Activated B cell treated with CpG ODN at 0.5 μM for 24 hours (primary cell): ENCODE results near the gene CES1. TPM values are rescaled to one million over a fixed set of nuclear protein-coding genes. Genes with fewer than 3 reads are reported as not detected.
"Not testable (repeated sequence)": the region's sequence is repeated elsewhere in the genome, so short reads cannot be mapped to it uniquely, and the experiment has no call there.

Source experiments
- ATAC-seq: fragments of 200-7000 bp; cut with Tn5 transposase; one replicate; pipeline ENCODE4 v1.10.0; 2021; ENCODE audit warnings: low read depth, mild to moderate bottlenecking, moderate library complexity
- CTCF ChIA-PET: fragments of 350-600 bp; sonication (Branson Sonifier 250); formaldehyde crosslinking; loops from one replicate; lab custom pipeline; 2021; ENCODE audit warnings: antibody characterized with exemption; lab: Charles Lee
- POLR2A ChIA-PET: fragments of 350-600 bp; sonication (Branson Sonifier 250); formaldehyde crosslinking; loops from one replicate; lab custom pipeline; 2021; ENCODE audit warnings: antibody characterized with exemption; lab: Charles Lee
- DNase-seq: peaks from one replicate; pipeline ENCODE4 v3.0.0; 2022
- H3K27ac Mint-ChIP-seq: one replicate; pipeline ENCODE4 v1.8.0; 2020; ENCODE audit warnings: mixed read lengths
- H3K27me3 Mint-ChIP-seq: one replicate; pipeline ENCODE4 v1.8.0; 2021; ENCODE audit warnings: mixed read lengths
- H3K36me3 Mint-ChIP-seq: one replicate; pipeline ENCODE4 v1.8.0; 2021; ENCODE audit warnings: low read depth, mixed read lengths
- H3K4me1 Mint-ChIP-seq: one replicate; pipeline ENCODE4 v1.8.0; 2021; ENCODE audit warnings: mixed read lengths
- H3K4me3 Mint-ChIP-seq: one replicate; pipeline ENCODE4 v1.8.0; 2020; ENCODE audit warnings: mild to moderate bottlenecking, mixed read lengths
- H3K9me3 Mint-ChIP-seq: one replicate; pipeline ENCODE4 v1.8.0; 2020; ENCODE audit warnings: mixed read lengths
- intact Hi-C: fragments of 100-400 bp; cut with micrococcal nuclease; formaldehyde crosslinking; loops from one replicate; pipeline ENCODE4 v1.15.1; 2024
- total RNA-seq: library from RNA; stranded (reverse); gene quantifications from 2 replicates; pipeline ENCODE4 v1.2.3, GENCODE V29; 2022
- TF ChIP-seq, protein P1 (sequence below): fragments of 200-600 bp; IDR thresholded peaks from one replicate; pipeline ENCODE4 v1.8.0; 2022; ENCODE audit warnings: antibody characterized with exemption, mild to moderate bottlenecking

CES1 gene
- total RNA-seq, 1 donor from 2014 or later: not detected

- TF ChIP-seq, protein P1, sequence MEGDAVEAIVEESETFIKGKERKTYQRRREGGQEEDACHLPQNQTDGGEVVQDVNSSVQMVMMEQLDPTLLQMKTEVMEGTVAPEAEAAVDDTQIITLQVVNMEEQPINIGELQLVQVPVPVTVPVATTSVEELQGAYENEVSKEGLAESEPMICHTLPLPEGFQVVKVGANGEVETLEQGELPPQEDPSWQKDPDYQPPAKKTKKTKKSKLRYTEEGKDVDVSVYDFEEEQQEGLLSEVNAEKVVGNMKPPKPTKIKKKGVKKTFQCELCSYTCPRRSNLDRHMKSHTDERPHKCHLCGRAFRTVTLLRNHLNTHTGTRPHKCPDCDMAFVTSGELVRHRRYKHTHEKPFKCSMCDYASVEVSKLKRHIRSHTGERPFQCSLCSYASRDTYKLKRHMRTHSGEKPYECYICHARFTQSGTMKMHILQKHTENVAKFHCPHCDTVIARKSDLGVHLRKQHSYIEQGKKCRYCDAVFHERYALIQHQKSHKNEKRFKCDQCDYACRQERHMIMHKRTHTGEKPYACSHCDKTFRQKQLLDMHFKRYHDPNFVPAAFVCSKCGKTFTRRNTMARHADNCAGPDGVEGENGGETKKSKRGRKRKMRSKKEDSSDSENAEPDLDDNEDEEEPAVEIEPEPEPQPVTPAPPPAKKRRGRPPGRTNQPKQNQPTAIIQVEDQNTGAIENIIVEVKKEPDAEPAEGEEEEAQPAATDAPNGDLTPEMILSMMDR: no peak
- ChIA-PET CTCF (interaction anchor here (1.3 kb wide), 1 partner anchor 8 kb away, joined by 3 read pairs; no protein-coding TSS in a partner anchor), POLR2A (no interaction called here)
- H3K4me3 Mint-ChIP-seq: no peak overlapping the region
- intact Hi-C loops: no loop called here
- no peak for DNase-seq
- peaks cover 2% of the 10 kb centered on the region for H3K4me1 Mint-ChIP-seq
- ATAC-seq: no peak
- H3K27me3 Mint-ChIP-seq: peaks cover 3% of the 10 kb centered on the region
- no peaks in the 10 kb centered on the region for H3K36me3 Mint-ChIP-seq
- H3K27ac Mint-ChIP-seq: no peak overlapping the region
- no peaks in the 10 kb centered on the region for H3K9me3 Mint-ChIP-seq
Measured at GRCh38 chr16:55834049-55834448, 1.2 kb upstream of the CES1 start.

- TF ChIP-seq, protein P1: no peak
- POLR2A ChIA-PET: no interaction called here
- ATAC-seq: no peak
- no peaks in the 10 kb centered on the region for H3K9me3 Mint-ChIP-seq
- CTCF ChIA-PET: no interaction called here
- no peaks in the 10 kb centered on the region for H3K36me3 Mint-ChIP-seq
- peaks cover 2% of the 10 kb centered on the region for H3K4me1 Mint-ChIP-seq
- intact Hi-C loops: no loop called here
- DNase-seq: no peak
- peaks cover 3% of the 10 kb centered on the region for H3K27me3 Mint-ChIP-seq
- no peak overlapping the region for H3K27ac Mint-ChIP-seq
- no peak overlapping the region for H3K4me3 Mint-ChIP-seq
Measured at GRCh38 chr16:55832425-55832772, 497 bp downstream of the CES1 start.

- H3K4me3 Mint-ChIP-seq: no peak overlapping the region
- TF ChIP-seq, protein P1: no peak
- H3K36me3 Mint-ChIP-seq: no peaks in the 10 kb centered on the region
- CTCF ChIA-PET: no interaction called here
- peaks cover 2% of the 10 kb centered on the region for H3K4me1 Mint-ChIP-seq
- no peak for DNase-seq
- no peak for ATAC-seq
- no peak overlapping the region for H3K27ac Mint-ChIP-seq
- H3K9me3 Mint-ChIP-seq: no peaks in the 10 kb centered on the region
- peaks cover 6% of the 10 kb centered on the region for H3K27me3 Mint-ChIP-seq
- intact Hi-C loops: no loop called here
- POLR2A ChIA-PET: no interaction called here
Measured at GRCh38 chr16:55830658-55831294, 2.1 kb downstream of the CES1 start.

DNA sequence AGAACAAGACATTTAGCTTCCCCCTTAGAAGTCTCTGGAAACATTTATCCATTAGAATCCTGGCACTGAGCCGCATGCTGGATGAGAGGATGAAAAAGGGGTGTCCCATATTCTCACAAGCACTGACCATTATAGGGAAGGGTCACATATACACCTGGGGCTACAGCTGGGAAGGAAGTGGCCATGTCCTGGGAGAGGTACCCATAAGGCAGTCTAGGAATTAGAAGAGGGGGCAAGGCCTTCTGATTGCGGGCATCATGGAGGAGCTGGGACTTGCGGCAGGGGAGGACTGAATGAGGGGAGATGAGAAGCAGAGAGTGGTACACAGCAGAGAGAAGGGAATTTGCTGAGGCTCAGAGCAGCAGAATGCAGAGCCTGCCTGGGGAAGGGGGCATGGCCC, 3.7 kb downstream of the CES1 start:
- CTCF ChIA-PET, intact Hi-C loops, H3K4me1 Mint-ChIP-seq: not testable (repeated sequence)

DNA sequence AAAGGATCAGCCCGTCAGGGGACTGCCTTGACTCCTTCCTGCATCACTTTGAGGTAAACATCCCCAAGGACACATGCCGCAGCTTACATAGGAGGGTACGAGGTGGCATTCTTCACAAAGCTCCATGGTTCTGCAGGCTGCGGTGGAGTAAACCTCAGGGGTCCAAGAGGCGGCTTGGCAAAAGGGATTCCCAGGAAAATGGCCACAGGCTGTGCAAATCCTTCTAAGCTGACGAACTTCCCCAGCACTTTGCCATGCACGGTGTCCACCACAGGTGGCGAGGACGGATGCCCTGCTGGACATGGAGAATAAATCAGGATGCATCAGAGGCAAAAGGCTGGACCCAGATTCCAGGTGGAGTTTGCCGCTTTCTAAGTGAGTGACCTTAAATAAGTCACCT, 4.2 kb downstream of the CES1 start:
- intact Hi-C loops: no loop called here
- Mint-ChIP-seq H3K4me3 (no peak overlapping the region), H3K27me3 (peaks cover 10% of the 10 kb centered on the region), H3K4me1 (no peaks in the 10 kb centered on the region), H3K27ac (no peak overlapping the region), H3K9me3 (no peaks in the 10 kb centered on the region), H3K36me3 (no peaks in the 10 kb centered on the region)
- DNase-seq (no peak), ATAC-seq (no peak)
- TF ChIP-seq, protein P1: no peak
- ChIA-PET POLR2A (no interaction called here), CTCF (no interaction called here)

More for the DNA sequence above, 3.7 kb downstream of the CES1 start:
- H3K4me3 Mint-ChIP-seq, POLR2A ChIA-PET, DNase-seq, H3K27ac Mint-ChIP-seq, ATAC-seq, H3K9me3 Mint-ChIP-seq, H3K36me3 Mint-ChIP-seq: not testable (repeated sequence)
- H3K27me3 Mint-ChIP-seq: peaks cover 10% of the 10 kb centered on the region
